PC-9 (cell line): Measurements from ENCODE around the gene CYB561.

Experiments
- CTCF ChIP-seq: fragments of 200-600 bp; sonication (generic); conservative IDR thresholded peaks from 2 replicates; pipeline ENCODE4 v1.6.1; 2017; ENCODE audit warnings: mixed run types, antibody characterized with exemption, mild to moderate bottlenecking, moderate library complexity
- EZH2 ChIP-seq: fragments of 200-600 bp; sonication (generic); IDR thresholded peaks from 2 replicates; pipeline ENCODE4 v1.8.0; 2017; ENCODE audit warnings: antibody characterized with exemption, low read depth

DNA sequence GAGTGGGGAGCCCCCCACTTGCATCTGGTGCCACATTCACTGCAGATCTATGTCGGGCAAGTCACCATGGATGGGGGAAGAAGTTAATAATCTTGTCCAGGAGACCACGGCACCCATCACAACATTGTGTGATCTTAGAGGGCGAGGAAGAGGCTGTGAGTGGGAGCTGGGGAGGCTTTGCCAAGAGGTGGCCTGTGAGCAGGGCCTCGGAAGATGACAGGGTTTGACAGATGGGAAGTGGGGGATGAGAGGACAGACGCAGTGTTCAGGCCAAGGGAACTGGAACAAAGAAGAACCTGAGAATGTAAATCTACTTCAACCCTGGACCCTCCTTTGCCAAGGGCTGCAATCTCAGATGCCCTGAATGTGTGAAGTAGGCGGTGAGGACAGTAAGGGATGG lies 43.2 kb upstream of the CYB561 start:
- TF ChIP-seq CTCF = no peak
- TF ChIP-seq EZH2 = no peak
